Glomerular visceral epithelial cell (primary cell): Measurements from ENCODE around the gene PTTG1.
A peak's percentile ranks its signal among the peaks of the same experiment; 100 is the strongest.

ENCODE experiments used
- DNase-seq: peaks from one replicate; pipeline ENCODE4 v3.0.0-alpha.2; 2016; ENCODE audit errors: extremely low spot score

PTTG1 gene

DNA sequence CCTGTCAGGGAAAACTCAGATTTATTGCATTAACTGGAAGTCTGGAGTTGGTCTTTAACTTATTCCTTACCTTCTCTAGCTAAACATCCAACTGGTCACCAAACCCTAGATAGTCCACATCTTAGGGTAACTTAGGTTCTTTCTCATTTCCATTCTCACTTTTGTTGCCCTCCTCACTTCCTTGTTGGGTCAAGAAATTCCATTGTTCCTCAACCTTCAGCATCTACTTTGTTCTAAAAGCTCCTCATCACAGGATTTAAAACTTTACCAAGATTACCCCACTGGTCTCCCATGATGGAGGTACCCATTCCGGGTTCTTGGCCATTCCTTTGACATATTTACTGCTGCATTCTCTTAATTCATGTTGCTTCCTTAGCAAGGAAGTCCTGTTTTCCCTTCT lies 32.1 kb downstream of the PTTG1 start:
- DNase-seq = no peak

DNA sequence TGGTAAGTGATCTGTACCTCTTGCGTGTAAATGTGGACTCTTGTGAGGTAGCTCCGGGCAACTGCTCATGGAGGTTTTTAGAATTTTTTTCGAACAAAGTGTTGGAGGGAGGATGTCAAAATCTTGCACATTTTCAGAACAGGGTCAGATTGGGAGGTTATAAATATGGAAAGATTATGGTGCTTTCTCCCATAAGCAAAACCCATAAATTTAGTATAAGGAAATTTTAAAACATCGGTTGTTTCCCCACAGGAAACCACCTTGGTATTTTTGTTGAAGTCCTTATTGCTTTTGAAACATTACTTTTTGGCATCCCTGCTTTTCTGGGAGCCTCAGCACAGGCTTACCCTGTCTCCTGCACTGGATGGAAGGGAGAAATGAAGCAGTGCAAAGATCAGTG lies 33.9 kb downstream of the PTTG1 start:
- no peak for DNase-seq

DNA sequence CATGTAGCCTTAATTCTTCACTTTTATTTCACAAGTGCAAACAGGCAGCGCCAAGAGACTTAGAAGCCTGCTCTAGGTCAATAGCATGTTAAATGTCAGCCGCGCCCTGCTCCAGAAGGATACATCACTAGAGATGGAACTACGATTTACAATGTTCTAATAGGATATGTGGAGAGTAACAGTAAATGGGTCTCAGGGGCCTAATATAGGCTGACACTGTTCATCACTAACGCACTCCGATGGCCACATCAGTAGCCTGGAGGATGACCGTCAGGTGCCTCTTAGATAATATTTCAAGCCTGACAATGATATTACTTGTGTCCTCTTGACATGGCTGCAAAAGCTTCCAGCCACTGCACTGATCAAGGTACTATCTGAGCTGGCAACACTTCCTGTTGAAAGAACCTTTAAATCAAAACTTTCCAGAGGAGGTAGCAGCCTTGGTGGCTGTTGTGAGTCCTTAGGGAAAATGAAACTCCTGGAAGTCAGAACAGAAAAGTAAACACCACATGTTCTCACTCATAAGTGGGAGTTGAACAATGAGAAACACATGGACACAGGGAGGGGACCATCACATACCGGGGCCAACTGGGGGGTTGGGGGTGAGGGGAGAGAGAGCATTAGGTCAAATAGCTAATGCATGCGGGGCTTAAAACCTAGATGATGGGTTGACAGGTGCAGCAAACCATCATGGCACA lies 35.0 kb downstream of the PTTG1 start:
- no peak for DNase-seq

DNA sequence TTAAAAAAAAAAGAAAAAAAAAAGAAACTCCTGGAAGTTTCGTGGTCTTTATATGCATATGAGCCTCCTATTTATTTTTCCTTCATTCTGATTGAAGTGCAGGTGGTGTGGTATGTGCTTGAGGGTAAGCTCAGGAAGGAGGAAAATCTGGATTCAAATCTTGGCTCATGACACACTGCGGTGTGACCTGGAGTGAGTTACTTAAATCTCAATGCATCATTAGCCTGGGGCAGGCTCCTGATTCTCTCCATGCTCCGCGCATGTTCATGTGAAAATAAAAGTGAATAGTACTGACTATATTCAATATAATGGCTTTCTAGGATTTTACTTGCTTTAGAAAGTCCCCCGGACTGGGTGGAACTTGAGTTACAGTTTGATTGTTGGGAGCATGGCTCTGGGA lies 35.6 kb downstream of the PTTG1 start:
- DNase-seq = no peak

- DNase-seq = no peak
These were observed 37.4 kb downstream of the PTTG1 start for GRCh38 chr5:160458806-160459800.

DNA sequence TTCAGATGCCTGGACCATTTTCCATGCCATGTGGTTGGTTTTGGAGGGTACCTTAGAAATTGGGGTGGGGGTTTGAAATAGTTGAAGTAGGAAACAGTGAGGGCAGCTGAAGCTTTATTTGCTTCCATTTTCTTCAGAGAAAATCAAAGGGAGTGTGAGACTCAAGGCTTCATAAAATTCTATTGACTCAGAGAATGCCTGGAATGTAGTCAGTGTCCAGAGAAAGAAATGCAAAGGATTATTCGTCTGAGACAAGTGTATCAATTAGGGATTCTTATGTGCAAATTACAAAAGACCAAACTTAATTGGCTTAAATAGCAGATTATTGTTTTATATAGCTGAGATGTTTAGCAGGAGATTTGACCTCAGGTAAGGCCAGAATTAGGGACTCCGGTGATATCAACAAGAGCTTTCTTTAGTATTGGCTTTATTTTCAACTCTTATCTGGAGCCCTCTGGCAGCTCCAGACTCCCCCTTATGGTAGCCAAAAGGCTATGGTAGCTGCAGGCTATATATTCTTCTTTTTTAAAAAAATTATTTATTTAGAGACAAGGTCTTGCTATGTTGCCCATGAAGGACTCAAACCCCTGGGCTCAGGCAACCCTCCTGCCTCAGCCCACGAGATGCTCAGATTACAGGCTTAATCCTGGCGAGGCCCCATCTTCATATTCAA lies 38.9 kb downstream of the PTTG1 start:
- no peak for DNase-seq

- DNase-seq = no peak
These were observed 39.7 kb downstream of the PTTG1 start for GRCh38 chr5:160461378-160461777.

- no peak for DNase-seq
These were observed 40.5 kb downstream of the PTTG1 start for GRCh38 chr5:160462167-160462566.

DNA sequence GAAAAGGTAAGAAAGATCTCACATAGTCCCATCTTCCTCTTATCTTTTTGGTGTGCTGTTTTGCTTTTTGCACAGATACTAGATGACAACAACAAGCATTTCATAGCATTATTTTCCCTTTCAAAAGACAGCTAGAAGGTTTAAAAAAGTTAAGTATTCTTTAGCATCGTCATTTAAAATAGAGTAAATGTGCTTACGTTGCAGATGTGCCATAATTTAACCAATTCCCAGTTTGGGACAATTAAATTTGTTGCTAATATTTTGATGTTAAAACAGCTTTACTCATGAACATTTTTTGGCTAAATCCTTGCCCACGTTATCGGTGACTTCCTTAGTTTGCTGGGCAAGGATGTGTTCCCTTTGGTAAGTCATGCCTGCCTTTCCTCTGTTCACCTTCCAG lies 41.6 kb downstream of the PTTG1 start:
- DNase-seq = no peak

- peak; percentile 62 for DNase-seq
These were observed 42.2 kb downstream of the PTTG1 start for GRCh38 chr5:160463740-160464465.

DNA sequence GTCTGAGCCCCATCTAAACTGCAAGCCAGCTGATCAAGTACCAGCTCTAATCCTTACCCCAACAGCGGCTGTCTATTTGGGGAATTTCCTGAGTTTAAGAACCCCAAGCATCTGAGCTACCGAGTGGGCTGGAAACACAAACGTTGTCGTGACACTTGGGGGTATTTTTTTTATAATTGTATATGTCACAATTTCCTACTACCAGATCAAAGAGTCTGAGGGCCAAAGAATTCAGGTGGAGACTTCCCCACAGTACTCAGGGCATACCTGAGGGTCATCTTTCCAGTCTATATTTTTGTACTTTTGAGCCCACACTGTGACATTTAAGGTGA lies 42.8 kb downstream of the PTTG1 start:
- no peak for DNase-seq

DNA sequence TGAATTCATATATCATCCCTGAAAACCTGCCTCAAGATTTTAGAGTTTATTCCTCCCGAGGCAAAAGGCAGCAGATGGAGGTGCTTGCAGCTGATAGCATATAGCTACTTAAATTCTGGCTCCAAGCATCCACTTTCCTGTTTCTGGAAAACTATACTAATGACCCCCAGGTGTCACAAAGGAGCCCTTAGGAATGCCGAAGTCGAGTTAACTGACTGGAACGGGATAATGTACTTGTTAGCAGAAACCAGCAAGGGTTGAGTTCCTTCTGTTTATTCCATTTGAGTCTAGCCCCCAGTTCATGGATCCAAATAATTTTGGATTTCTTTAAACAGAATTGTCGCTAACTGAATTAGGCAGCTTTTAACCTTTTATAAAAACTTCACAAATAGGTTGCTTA lies 44.5 kb downstream of the PTTG1 start:
- DNase-seq = no peak

DNA sequence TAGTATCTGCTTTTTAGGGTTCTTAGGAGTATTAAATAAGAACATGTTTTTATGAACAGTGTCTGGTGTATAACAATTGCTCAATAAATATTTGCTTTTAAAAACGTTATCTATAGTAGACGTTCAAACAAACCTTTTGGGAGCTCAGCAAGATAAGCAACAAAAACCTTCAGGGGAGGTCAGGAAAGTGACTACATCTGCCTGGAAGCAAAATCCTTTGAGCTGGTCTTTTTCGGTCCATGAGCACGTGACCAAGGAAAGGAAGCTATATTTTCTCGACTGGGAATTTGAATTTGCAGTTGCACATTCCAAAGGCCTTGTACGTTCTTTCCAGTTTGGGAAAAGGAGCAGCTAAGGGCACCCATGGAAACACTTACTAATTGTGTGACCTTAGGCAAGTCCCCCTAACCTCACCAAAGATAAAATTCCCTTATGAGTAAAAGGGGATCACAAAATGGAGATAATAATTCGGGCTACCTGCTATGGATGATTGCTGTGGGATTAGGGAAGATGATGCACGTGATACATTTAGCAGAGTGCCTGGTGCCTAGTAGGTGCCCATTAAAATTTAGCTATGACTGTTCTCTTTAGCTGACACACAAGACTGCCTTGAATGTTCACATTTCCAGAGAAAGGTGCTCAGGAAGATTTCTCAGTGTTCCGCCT lies 45.4 kb downstream of the PTTG1 start:
- DNase-seq = peak; percentile 44

DNA sequence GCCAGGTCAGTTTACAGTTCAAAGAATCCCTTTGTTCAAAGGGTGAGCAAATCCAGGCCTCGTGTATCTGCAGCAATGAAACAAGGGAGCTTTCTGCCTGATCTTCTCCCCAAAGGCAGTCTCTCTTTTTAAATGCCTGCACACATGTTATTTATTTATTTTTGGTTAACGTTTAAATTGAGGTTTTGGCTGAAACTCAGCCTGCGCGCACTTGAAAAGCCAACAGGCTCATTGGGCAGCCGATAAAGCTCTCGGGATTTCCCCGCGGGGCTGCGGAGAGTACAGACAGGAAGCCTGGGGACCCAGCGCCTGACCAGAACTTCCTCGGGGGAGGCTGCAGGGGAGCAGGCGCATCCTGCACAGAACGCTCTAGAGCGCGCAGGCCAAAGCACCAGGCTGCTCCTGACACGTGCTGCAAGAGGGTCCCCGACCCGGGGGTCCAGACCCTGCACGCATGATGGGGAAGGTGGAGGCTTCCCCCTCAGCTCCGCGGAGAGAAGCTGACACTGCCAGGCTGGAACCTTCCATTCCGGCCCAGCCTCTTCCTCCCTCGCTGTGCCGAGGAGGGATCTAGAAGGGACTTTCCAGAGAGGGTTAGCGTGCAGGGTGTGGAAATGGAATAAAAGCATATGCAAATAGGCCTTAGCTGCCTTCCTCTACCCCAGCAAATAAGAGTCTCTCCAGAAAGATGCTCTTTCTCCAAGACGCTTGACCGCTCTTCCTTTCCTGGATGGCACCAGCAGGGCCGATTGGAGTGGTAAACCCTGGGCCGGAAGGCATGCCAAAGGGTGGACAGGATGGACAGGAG lies 46.1 kb downstream of the PTTG1 start:
- peak; percentile 98 for DNase-seq

GRCh38 chr5:160468363-160468975 lies 46.8 kb downstream of the PTTG1 start:
- no peak for DNase-seq

DNA sequence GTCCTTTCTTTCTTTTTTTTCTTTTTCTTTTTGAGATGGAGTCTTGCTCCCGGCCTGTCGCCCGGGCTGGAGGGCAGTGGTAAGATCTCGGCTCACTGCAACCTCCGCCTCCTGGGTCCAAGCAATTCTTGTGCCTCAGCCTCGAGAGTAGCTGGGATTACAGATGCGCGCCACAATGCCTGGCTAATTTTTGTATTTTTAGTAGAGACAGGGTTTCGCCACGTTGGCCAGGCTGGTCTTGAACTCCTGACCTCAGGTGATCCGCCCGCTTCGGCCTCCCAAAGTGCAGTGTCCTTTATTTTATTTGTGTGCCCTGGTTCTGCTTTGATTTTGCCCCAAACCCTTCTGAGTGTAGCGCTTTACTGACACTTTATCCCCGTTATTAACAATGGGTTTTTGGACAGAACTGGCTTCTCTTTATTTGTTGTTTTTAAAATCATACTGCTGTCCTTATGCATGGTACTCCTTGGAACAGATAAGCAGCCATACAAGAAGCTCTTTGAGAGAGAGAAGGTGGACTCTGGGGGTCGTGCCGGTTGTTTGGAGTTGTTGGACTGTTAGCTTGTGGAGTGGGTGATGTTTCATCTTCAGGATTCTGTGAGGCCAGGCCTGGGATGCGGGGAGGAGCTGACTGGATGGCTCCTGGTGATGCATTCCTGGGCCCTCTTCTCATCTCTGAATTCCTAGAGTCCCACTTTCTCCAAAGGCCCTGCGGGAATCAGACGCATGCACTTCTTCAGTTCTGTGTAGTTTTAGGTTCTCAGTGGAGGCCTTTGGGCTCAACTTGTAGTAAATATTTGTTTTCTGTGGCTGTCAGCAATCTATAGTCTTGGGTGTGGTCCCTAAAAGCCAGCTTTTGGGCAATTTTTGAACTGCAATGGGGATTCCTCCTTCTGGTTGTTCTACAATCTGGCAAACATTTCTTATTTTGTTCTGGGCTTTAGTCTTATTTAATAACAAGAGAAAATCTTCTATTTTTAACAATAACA lies 47.8 kb downstream of the PTTG1 start:
- peak; percentile 68 for DNase-seq

- no peak for DNase-seq
These were observed 49.0 kb downstream of the PTTG1 start for GRCh38 chr5:160470437-160471361.

DNA sequence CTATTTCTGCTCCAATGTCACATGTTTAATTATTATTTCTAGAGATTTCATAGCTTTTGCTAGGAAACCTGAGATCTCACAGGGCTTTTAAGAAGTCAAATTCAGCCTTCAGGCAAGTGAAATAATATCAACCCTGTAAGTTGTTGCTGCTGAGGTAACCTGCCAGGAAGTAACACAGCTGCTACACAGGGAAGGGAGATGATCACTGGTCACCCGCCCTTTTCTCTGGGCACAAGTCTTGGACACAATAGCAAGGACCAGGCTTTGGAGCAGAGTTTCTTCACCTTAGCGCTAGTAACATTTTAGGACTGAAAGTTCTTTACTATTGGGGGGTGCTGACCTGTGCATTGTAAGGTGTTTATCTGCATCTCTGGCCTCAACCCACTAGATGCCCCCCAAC lies 50.1 kb downstream of the PTTG1 start:
- no peak for DNase-seq
